ENCODE results near the gene HOXB2. TPM values are rescaled to one million over a fixed set of nuclear protein-coding genes. Genes with fewer than 3 reads are reported as not detected.

Gene HOXB2
- total and polyA plus RNA-seq, 8 donors: 6.7 to 83.0 (median 12.4) TPM

DNA sequence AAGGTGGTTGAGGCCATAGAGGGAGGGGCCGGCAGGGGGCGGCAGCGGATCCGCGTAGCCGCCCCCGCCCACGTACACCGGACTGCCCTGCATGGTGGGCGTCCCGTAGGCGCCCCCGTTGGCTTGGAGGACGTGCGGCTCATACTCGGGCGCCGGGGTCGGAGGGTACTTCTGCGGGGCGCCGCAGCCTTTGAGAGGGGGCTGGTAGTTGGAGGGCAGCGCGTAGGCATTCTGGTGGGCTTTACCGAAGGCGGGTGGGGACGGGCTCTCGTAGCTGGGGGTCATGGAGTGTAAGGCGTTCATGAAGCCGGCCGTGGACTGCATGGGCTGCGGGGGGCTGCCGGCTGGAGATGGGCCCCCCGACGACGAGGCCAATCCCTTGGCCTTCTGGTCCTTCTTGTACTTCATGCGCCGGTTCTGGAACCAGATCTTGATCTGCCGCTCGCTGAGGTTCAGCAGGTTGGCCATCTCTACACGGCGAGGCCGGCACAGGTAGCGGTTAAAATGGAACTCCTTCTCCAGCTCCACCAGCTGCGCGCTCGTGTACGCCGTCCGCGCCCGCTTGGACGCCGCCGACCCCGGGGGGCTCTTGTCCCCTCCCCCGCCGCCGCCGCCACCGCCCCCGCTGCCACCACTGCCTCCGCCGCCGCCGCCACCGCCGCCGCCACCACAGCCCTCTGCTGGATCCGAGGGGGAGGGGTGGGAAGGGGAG lies 5.7 kb upstream of the HOXB2 start:
- Histone ChIP-seq H3K9me3 (no peaks in the 10 kb centered on the region), H3K36me3 (peaks cover 0 to 11% (median 7%) of the 10 kb centered on the region in 4 donors), H3K4me3 (peak overlapping the region; percentile 3 to 27 (median 18)), H3K27ac (peak overlapping the region; percentile 61 to 95 (median 93)), H3K27me3 (peaks cover 0 to 95% (median 36%) of the 10 kb centered on the region in 3 donors), H3K4me1 (peaks cover 7 to 78% (median 54%) of the 10 kb centered on the region in 4 donors)
- intact Hi-C loops (cut with DNase I; ENCODE audit: low total_unique reads): no loop called here
- peak in 1 of 2 donors; percentile 51 for DNase-seq
- WGBS, 5 donors: 26 to 55% (median 38%) methylated on average over 39 to 70 of the region's 70 CpGs
- TF ChIP-seq, protein P1, sequence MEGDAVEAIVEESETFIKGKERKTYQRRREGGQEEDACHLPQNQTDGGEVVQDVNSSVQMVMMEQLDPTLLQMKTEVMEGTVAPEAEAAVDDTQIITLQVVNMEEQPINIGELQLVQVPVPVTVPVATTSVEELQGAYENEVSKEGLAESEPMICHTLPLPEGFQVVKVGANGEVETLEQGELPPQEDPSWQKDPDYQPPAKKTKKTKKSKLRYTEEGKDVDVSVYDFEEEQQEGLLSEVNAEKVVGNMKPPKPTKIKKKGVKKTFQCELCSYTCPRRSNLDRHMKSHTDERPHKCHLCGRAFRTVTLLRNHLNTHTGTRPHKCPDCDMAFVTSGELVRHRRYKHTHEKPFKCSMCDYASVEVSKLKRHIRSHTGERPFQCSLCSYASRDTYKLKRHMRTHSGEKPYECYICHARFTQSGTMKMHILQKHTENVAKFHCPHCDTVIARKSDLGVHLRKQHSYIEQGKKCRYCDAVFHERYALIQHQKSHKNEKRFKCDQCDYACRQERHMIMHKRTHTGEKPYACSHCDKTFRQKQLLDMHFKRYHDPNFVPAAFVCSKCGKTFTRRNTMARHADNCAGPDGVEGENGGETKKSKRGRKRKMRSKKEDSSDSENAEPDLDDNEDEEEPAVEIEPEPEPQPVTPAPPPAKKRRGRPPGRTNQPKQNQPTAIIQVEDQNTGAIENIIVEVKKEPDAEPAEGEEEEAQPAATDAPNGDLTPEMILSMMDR (IDR thresholded peaks at IDR 0.05): no peak
- TF ChIP-seq POLR2AphosphoS5 (IDR thresholded peaks at IDR 0.05): no peak
- no peak for TF ChIP-seq EP300 (IDR thresholded peaks at IDR 0.05)
- no peak for TF ChIP-seq POLR2A (IDR thresholded peaks at IDR 0.05)

- H3K27me3 ChIP-seq: peaks cover 0 to 95% (median 36%) of the 10 kb centered on the region in 3 donors
- WGBS, 5 donors: 52 to 63% (median 60%) methylated on average over 17 to 18 of the region's 18 CpGs
These were observed 5.1 kb upstream of the HOXB2 start for GRCh38 chr17:48549914-48550501.

DNA sequence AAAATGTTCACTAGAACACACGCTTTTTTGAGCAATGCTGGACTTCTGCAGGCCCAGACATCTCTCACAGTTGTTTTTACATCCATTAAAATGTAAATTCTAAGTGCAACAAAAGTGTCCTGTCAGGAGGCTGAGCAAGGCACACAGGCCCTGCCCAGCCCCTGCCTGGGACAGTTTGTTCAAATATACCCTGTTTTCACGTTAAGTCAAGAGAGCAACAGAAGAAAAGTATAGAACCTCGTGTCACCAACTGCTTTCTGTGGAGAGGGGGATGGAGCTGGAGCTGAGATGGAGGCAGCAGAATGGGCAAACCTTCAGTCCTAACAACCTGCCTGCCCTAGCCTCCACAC lies 4.3 kb upstream of the HOXB2 start:
- H3K36me3 ChIP-seq: peaks cover 0 to 11% (median 7%) of the 10 kb centered on the region in 4 donors
- intact Hi-C loops (cut with DNase I; ENCODE audit: low total_unique reads): no loop called here
- no peaks in the 10 kb centered on the region for H3K9me3 ChIP-seq
- H3K27ac ChIP-seq: peak overlapping the region in 4 of 5 donors; percentile 90 to 95 (median 93)
- peaks cover 8 to 84% (median 58%) of the 10 kb centered on the region in 4 donors for H3K4me1 ChIP-seq
- DNase-seq: no peak
- TF ChIP-seq POLR2A (IDR thresholded peaks at IDR 0.05): no peak
- WGBS, 5 donors: 43 to 51% (median 49%) methylated on average over 3 of the region's 3 CpGs
- no peak overlapping the region for H3K4me3 ChIP-seq
- peaks cover 4 to 95% (median 35%) of the 10 kb centered on the region in 3 donors for H3K27me3 ChIP-seq

More at GRCh38 chr17:48549914-48550501, 5.1 kb upstream of the HOXB2 start:
- H3K36me3 ChIP-seq: peaks cover 0 to 11% (median 7%) of the 10 kb centered on the region in 4 donors
- H3K27ac ChIP-seq: peak overlapping the region; percentile 61 to 95 (median 93)
- H3K4me3 ChIP-seq: peak overlapping the region in 3 of 4 donors; percentile 3 to 27 (median 21)
- peaks cover 8 to 80% (median 58%) of the 10 kb centered on the region in 4 donors for H3K4me1 ChIP-seq
- no peak for TF ChIP-seq POLR2A (IDR thresholded peaks at IDR 0.05)
- TF ChIP-seq, protein P1 (IDR thresholded peaks at IDR 0.05): no peak
- TF ChIP-seq EP300 (IDR thresholded peaks at IDR 0.05): no peak
- TF ChIP-seq POLR2AphosphoS5 (IDR thresholded peaks at IDR 0.05): no peak
- no peaks in the 10 kb centered on the region for H3K9me3 ChIP-seq
- no peak for DNase-seq
- intact Hi-C loops (cut with DNase I; ENCODE audit: low total_unique reads): no loop called here

GRCh38 chr17:48548523-48549280 lies 3.8 kb upstream of the HOXB2 start:
- intact Hi-C loops (cut with DNase I; ENCODE audit: low total_unique reads): no loop called here
- H3K4me1 ChIP-seq: peaks cover 8 to 78% (median 55%) of the 10 kb centered on the region in 4 donors
- peaks cover 4 to 95% (median 34%) of the 10 kb centered on the region in 3 donors for H3K27me3 ChIP-seq
- 43 to 63% (median 48%) methylated on average over 6 of the region's 6 CpGs for WGBS, 5 donors
- H3K27ac ChIP-seq: peak overlapping the region; percentile 64 to 95 (median 93)
- H3K9me3 ChIP-seq: no peaks in the 10 kb centered on the region
- DNase-seq: no peak
- H3K36me3 ChIP-seq: peaks cover 0 to 11% (median 7%) of the 10 kb centered on the region in 4 donors
- H3K4me3 ChIP-seq: no peak overlapping the region
- TF ChIP-seq, protein P1 (IDR thresholded peaks at IDR 0.05): no peak
- no peak for TF ChIP-seq EP300 (IDR thresholded peaks at IDR 0.05)
- no peak for TF ChIP-seq POLR2AphosphoS5 (IDR thresholded peaks at IDR 0.05)
- no peak for TF ChIP-seq POLR2A (IDR thresholded peaks at IDR 0.05)
